GM19240 (cell line): ENCODE measurements around the gene RNF14.

ENCODE experiments used
- DNase-seq: peaks from one replicate; pipeline ENCODE4 v3.0.0; 2011; ENCODE audit warnings: low spot score; ENCODE audit not compliant: insufficient read length

Gene RNF14

DNA sequence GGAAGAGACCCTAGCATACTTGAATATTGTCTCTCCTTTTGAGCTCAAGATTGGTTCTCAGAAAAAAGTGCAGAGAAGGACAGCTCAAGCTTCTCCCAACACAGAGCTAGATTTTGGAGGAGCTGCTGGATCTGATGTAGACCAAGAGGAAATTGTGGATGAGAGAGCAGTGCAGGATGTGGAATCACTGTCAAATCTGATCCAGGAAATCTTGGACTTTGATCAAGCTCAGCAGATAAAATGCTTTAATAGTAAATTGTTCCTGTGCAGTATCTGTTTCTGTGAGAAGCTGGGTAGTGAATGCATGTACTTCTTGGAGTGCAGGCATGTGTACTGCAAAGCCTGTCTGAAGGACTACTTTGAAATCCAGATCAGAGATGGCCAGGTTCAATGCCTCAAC lies 9.5 kb downstream of the RNF14 start:
- no peak for DNase-seq

DNA sequence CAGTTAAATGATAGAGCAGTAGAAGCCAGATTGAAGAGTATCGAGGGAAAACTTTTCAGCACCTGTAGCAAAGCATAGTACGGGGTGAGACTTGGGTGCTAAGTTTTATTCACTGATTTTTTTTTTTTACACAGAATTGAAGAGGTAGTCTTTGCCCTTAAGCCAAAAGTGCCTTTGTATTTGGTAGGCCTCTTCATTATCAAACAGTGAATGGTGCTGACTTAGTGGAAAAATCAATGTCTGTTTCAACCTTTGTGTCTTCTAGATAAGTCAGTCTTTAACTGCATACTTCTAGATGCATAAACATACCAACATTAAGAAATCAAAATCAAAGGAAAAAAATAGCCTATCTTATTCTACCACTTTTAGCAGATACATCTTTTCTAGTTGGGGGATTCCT lies 13.7 kb downstream of the RNF14 start:
- DNase-seq, result no peak

DNA sequence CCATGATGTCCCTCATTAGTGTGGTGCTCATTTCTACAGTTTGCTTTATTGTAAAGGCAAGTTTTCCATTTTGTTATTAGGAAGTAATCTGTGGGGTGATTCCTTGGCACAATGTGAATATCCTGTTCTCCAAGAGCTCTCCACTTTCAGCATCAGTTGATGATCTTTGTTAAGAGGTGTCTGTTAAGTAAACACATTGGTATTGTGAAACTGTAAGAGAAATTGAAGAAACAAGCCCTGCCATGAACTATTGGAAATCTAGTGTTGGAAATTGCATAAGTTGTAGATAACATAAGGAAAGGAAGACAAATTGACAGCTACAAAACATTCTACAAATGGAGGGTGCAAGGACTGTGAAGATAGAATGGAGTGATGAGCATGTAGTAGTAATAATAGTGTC lies 17.2 kb downstream of the RNF14 start:
- no peak for DNase-seq

GRCh38 chr5:141989720-141990119 lies 20.8 kb downstream of the RNF14 start:
- no peak for DNase-seq

DNA sequence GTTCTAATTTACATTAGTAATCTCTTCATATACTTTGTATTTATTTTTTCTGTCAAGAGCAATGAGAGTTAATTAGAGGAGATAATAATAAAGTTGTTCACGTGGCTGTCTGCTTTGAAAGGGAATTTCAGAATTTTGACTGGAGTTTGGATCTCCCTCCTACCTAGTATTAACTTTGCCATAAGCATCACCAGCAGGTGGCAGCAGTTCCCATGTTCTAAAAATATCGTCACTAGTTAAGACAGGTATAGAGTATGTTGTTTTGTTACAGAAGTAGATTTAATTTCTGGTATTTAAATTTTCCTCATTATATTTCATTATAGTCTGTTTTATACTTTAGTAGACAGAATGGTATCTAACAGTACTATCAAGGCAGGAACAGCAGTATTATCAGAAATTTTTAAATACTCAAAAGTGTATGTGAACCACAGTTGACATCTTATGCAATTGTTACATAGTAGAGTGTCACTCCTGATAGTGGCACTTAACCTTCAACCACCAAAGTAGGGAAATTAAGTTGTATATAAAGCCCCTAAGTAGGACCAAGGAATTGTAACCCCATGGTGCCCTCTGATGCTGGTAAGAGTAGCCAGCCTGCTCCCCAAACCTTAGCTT lies 23.6 kb downstream of the RNF14 start:
- no peak for DNase-seq

DNA sequence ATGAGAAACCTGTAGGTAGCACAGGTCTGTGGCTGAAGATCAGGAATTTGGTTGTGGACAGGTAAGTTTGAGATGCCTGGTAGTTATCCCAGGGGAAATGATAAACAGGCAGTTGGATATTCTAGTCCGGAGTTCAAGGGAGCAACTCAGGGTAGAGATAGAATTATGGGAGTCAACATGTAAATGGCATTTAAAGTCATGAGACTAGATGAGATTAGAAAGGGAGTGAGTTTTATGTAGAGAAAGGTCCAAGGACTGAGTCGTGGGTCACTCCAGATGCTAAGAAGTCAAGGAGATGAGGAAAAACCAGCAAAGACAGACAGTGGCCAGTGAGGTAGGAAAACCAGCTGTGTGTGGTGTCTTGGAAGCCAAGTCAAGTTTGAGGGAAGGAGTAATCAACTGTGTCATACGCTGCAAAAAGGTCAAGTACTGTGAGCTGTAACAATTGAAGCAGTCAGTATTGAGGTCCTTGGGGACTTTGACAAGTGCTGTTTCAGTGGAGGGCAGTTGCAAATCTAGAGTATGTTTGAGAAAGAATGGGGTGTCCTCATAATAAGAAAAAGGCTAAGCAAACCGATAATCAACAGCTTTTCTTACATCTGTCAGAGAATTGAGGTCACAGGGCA lies 25.7 kb downstream of the RNF14 start:
- DNase-seq, result no peak

DNA sequence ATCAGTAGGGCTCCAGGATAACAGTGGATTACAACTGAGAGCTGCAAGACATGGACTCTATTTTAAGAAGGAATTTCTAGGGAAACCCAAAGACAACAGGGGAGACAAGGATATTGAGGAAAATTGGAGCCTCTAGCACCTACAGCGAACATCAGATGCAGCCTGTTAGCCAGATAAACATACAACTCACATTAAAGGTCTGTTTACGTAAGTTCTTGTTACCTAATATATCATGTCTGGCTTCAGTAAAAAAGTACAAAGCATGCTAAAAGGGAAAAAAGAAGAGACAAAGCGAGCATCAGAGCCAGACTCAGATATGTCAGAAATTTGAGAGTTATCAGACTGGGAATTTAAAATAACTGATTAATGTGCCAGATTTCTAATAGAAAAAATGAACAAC lies 26.8 kb downstream of the RNF14 start:
- DNase-seq, result no peak

- no peak for DNase-seq
These were observed 28.6 kb downstream of the RNF14 start for GRCh38 chr5:141997358-141997960.

- no peak for DNase-seq
These were observed 31.3 kb downstream of the RNF14 start for GRCh38 chr5:142000173-142000572.

- DNase-seq, result no peak
These were observed 32.0 kb downstream of the RNF14 start for GRCh38 chr5:142000704-142001484.

DNA sequence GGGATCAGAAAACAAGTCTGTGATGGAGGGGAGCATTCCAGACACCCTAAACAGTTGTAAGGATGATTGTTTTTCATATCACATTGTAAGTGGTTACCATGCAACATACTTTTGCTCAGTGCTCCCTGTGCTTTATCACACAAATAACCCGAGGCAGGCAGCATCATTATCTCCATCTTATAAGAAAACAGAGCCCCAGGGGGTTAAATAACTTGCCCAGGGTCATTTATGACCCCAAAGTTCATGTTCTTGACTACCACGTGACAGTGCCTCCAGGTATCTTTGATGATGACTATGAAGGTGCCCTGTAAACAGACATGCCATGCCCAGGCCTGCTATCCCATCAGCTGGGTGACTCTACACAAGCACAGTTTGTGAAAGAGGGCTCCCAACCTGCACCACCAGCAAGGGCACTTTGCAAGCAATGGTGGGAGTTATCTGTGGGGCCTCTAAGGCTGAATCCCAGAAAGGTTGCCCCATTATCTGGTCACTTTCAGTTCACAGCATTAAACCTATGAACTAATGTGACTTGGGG lies 34.4 kb downstream of the RNF14 start:
- no peak for DNase-seq

GRCh38 chr5:142006363-142007236 lies 37.7 kb downstream of the RNF14 start:
- no peak for DNase-seq

GRCh38 chr5:142007237-142007544 lies 38.3 kb downstream of the RNF14 start:
- no peak for DNase-seq

DNA sequence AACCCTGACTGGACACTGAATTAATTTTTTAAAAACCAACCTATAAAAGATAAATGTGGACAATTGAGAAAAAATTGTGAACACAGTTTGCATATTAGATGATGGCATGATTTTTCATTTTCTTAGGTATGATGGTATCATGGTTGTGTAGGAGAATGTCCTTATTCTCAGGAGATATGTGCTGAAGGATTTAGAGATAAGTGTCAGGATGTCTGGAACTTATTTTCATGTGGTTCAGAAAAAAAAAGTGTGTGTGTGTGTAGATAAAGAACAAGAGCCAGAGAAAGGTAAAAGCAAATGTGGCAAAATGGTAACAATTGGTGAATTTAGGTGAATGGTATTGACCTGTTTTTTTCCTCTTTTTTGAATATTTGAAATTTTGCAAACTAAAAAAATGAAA lies 39.9 kb downstream of the RNF14 start:
- no peak for DNase-seq

GRCh38 chr5:142009886-142010285 lies 41.0 kb downstream of the RNF14 start:
- no peak for DNase-seq

DNA sequence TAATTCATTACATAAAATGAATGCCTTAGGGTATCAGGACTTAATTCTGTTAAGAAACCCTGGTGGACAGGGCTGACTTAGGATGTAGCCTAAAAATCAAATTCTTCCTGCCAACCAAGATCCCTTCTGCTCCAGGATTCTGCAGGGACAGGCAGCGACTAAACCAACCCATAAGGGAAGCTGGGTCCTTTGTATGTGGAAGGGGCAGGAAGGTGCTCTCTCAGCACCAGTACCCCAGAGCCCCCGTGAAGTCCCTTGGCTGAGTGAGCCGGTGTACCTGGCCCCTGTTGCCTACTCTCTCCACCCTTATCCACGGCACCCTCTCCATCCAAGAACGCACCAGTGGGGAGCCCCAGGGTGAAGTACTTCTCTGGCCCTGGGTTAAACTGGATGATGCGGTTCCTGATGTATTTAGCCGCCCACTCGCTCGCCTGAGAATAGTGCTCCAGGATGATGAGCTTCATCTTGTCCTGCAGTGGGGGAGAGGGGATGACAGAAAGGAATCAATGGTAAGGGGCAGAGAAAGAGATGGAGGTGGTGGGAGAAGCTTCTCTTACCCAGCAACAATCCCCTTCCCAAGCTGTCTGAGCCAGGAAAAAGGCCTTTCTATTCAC lies 42.8 kb downstream of the RNF14 start:
- DNase-seq, result no peak

- DNase-seq, result no peak
These were observed 43.4 kb downstream of the RNF14 start for GRCh38 chr5:142012186-142012785.

GRCh38 chr5:142012792-142013388 lies 44.0 kb downstream of the RNF14 start, which contains the start of gene GNPDA1:
GNPDA1 (minus strand) TSS chr5:142013027; CDS start chr5:142012035, 992 bp downstream.
- DNase-seq, result no peak

DNA sequence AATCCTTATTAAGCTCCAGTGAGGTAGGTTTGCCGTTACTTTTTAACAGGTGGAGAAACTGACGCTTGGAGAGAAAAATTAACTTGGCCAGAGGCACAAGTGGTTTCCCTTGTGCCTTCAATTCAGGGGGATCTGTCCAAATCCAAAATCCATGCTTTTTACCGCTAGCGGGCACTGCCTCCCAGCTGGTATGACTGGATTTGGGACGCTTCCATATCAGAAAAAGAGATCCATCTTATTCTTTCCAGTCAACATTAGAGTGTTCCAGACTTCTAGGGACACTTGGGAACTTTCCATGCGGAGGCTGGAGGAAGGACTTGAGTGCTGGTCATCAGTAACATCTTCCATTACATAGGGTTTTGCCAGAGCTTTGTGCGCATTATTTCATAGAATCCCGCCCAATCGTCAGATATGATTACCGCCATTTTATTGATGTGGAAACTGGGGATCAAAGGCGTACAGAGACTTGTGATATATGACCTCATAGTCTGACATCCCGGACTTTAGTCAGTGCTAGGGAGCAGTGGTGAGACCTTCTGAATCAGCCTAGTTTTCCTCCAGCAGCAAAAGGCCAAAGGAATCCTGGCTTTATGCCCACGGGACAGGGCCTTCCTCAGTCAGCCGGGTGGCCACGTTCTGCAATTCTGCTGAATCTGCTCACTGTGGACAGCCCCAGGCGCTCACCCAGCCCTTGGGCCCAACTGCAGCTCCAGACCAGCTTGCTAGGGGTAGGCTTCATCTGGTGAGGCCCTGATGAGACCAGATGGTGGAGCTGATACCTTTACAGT lies 45.0 kb downstream of the RNF14 start:
- DNase-seq, result no peak
